T-helper 1 cell (primary cell): ENCODE measurements around the gene XAB2.

Experiments
- DNase-seq, 5 donors: peaks; one replicate each; pipeline ENCODE4 v3.0.0-alpha.2; 2012 to 2020

XAB2 gene

GRCh38 chr19:7632340-7633203, 3.2 kb upstream of the XAB2 start:
- no peak for DNase-seq

DNA sequence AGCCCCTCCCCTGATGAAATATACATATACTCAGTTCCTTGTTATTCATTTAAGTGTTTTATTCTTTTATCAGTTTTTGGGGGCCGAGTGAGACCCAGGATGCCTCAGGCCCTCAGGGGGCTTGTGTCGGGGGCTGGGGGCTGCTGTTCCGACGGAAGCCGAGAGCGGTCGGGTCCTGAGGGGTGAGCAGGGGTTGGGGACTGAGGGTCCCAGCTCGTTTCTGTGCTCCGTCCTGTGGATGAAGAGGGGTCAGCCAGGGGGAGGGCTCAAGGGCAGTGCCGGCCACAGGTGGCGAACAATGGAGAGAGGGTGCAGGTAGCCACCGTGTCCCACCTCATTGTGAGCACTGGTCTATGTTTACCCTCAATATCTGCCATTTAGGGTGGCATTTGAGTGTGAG, 2.2 kb upstream of the XAB2 start:
- no peak for DNase-seq

- no peak for DNase-seq
Observed at GRCh38 chr19:7628589-7629311, 595 bp downstream of the XAB2 start.

- no peak for DNase-seq
Observed at GRCh38 chr19:7627166-7627565, 2.2 kb downstream of the XAB2 start.

DNA sequence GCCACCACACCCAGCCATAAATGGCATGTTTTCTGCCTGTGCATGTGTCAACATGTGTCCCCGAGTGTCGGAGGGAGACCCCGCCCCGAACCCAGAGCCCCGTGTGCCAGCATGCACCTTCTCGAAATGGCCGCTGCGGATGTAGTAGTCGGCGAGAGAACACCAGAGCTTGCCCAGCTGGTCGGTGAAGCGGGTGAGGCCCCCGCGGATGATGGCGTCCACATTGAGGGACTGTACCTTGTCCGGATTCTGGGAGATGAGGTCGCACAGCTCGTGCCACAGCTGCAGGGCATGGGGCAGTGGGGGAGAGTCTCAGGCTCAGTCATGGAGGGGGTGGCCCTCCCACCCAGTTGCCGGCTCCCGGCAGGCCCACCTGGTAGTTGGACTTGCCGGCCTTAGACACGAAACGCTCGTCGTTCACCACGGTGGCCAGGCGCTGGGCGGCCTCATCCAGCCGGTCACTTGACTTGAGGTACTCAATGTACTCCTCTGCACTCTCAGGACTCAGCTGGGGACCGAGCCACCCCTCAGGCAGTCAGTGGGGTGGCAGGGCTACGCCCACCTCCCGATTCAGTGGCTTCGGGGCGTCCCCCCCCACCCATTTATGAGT, 3.5 kb downstream of the XAB2 start:
- no peak for DNase-seq

- DNase-seq: no peak
Observed at GRCh38 chr19:7624810-7625209, 4.5 kb downstream of the XAB2 start.

GRCh38 chr19:7623725-7624603, 5.4 kb downstream of the XAB2 start:
- DNase-seq: no peak

GRCh38 chr19:7622933-7623685, 6.2 kb downstream of the XAB2 start:
- no peak for DNase-seq

- no peak for DNase-seq
Observed at GRCh38 chr19:7620442-7621412, 8.6 kb downstream of the XAB2 start.

DNA sequence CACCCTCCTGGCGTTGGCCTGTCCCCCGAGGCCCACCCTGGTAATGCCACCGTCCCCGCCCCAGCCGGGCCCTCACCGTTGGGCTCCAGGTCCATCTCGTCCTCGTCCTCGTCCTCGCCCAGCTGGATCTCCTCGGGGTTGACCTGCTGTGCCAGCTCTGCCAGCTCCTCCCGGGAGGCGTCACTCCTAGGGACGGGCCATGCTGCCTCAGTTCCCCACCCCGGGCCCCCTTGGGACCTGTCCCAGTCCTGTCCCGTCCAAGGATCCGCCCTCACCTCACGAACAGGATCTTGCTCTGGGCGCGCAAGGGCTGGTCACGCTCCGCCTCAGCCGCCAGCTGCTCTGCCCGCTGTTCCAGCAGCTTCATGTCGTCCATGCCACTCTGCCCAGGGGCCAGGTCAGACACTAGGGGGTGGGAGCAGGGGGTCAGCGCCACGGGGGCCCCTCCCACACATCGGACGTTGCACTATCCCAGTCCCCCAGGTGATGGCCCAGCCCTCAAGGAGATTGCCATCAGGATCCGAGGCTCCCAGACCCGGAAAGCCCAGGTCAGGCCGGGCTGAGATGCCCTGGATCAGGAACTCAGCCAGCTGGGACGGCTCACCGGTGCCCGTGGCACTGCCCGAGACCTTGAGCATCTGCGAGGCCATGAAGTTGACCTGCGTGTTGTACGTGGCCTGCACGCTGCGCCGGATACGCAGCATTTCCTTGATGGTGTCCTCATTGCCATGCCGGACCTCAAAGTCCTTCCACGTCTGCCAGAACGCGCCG, 9.5 kb downstream of the XAB2 start:
- no peak for DNase-seq

DNA sequence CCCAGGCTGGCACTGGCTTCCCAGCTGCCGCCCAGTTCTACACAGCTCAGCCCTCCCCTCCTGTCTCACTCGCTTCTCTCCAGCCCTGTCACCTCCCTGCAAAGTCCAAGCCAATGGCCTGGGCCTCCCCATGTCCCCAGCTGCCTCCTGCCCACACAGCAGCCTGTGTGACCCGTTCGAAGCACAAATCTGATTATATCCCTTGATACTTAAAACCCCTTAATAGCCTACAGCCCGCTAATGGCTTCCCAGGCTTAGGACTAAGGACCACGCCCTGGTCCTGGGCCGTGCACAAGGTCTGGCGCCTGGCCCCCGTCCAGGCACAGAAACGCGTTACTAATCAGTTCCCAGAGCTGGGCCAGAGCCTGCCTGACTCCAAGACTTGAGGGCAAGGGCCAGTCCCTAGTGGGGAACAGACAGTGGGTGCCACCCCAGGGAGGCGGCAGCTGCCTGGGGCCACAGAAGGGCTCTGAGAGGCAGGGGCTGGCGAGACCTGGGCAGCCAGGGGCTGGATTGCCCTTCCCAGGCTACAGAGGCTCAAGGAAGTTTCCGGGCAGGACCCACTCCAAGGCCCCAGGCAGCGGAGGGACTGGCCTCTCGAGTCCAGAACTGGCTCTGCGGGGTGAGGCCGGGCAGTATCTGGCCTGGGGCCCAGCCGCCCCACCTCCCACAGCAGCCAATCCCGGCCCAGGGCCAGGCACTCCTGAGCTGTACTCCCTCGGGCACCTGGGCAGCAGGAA, 10.4 kb downstream of the XAB2 start:
- no peak for DNase-seq

- DNase-seq: no peak
Observed at GRCh38 chr19:7618348-7618747, 11.0 kb downstream of the XAB2 start.

DNA sequence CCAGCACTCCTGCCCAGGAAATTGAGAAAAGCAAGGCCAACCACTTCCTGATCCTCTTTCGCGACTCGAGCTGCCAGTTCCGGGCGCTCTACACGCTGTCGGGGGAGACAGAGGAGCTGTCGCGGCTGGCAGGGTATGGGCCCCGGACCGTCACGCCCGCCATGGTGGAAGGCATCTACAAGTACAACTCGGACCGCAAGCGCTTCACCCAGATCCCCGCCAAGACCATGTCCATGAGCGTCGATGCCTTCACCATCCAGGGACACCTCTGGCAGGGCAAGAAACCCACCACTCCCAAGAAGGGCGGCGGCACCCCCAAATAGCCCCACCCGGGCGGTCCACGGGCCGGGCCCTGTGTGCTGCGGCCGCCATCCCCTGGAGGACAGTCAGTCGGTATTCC, 11.6 kb downstream of the XAB2 start:
- no peak for DNase-seq

DNA sequence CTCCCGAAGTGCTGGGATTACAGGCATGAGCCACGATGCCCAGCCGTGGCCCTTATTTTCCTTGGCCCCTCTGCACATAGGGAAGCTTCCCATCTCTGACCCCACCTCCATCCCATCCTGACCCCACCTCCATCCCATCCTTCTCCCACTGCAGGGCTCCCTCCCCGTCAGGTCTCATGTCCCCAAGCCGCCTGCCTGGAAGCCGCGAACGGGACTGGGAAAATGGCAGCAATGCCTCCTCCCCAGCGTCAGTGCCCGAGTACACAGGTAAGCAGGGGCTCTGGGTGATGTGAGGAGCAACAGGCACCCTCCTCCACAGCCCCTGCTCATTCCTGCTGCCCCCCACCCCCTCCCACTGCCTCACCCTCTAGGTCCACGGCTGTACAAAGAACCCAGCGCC, 12.2 kb downstream of the XAB2 start:
- no peak for DNase-seq

GRCh38 chr19:7614859-7615741, 14.2 kb downstream of the XAB2 start:
- DNase-seq: no peak

- no peak for DNase-seq
Observed at GRCh38 chr19:7612282-7613274, 16.8 kb downstream of the XAB2 start.
